CD4-positive, alpha-beta T cell treated with Interferon alpha-2 for 1 hour (primary cell): ENCODE measurements around the gene AZIN2.

ENCODE experiments used
- DNase-seq, 2 donors: peaks; one replicate each; pipeline ENCODE4 v3.0.0-alpha.2; 2020 to 2022

The AZIN2 gene

DNA sequence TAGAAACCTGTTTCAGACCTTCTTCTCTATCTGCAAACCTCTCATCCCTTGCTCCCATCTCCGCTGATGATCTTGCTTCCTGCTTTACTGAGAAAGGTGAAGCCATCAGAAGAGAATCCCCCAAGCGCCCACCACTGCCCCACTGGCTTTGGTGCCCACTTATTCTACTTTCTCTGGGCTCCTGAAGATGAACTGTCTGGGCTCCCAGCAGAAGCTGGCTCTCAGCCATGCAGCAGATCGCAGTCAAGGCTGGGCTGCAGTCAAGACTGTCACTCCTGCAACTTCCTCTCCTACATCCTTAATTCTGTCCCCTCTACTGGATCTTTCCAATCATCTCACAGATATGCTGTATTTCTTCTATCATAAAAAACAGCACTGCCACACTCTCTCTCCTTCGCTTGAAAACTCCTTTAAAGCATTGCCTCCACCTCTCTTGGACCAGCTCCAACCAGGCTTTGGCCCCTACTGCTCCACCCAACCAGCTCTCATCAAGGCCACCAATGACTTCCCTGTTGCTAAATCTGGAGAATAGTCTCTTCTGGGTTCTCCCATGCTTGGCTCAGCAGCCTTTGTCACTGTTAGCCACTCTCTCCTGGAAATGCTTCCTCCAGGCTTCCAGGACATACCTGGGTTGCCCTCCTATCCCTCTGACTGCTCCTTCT lies 75.1 kb downstream of the AZIN2 start:
- DNase-seq: no peak

DNA sequence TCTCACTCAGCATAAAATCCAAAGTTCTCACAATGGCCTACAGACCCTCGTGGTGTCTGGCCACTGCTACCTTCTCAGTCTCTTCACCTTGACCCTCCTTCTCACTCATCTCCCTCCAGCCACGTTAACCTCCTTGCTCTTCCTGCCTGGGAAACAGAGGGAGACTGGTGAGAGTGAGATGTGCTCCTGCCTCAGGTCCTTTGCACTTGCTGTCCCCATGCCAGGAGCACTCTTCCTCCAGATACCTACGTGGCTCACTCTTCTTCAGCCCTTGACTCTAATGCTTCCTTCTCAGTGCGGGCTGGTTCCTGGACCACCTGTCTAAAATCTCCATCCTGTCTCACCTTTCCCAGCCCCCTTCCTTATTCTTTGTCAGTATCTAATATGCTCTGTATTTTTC lies 76.2 kb downstream of the AZIN2 start:
- no peak for DNase-seq

DNA sequence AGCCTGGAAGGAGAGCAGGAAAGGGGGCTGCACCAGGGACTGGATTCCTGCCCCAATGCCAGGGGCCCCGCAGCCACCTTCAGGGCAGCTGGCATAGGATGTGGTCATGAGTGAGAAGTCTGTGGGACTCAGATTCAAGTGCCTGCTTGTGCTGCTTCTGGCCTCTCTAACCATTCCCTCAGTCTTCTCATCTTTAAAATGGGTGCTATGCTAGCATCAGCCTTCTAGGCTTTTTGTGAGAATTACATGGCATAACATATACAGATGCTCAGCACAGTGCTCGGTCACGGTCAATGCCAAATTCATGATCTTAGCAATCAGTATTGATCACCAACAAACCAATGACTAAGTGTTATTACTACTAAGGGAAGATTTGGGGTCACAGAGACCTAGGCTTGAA lies 77.4 kb downstream of the AZIN2 start:
- no peak for DNase-seq

DNA sequence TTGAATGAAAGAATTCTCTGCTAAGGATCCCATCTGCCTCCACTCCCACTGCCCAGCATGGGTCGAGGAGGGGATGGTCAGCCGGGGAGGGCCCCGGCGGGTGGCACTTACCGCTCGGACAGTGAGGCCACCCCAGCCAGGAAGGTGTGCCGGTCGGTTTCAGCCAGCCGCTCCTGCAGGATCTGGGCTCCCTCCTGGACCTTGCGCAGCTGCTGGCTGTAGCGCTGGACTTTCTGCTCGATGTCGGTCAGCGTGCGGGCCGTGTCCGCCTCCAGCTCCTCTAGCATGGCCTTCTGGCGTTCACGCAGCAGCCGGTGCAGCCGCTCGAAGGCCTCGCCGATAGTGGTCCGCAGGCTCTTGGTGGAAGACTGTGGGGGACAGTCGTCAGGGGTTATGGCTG lies 78.6 kb downstream of the AZIN2 start:
- DNase-seq: no peak

DNA sequence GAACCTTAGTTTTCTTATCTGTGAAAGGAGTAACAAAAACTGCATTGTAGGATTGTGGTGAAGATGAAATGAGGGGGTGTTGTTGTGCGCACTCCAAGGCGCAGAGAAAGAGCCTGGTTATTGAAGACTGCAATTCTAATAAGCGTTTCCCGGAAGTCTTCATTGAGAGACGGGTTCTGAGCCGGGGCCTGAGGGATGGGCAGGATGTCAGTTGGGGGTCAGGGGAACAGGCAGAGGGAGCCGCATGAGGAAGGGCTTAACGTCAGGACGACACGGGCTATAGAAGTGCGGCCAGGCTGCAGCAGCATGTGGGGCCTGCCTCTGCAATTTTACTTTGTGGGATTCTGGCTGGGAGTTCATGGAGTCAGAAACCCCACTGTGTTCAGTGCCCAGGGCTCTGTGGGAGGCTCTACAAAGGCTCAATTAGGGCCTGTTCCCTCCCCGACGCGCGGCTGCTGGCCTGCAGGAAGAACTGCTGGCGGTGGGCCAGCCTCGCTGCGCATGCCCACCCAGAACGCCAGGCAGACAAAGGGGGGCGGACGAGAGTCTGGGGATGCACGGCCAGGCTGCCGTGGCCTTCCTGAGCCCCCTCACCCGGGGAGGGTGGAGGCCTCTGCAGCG lies 80.2 kb downstream of the AZIN2 start:
- no peak for DNase-seq

DNA sequence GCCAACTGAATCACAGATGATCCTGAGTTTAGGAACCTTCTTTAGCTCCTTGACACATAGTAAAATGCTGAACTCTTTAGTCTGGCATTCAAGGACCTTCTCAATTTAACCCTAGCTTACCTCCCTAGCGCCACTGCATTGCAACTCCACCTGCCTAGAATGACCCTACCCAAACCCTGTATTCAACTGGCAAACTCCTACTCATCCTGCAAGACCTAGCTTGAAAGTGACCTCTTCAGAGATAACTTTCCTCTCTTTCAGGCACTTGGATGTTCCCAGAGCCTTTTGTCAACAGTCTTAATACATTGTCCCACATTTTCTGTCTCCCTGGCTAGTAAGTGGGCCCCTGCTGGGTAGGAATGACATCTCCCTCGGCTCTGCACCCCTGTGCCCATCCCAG lies 81.2 kb downstream of the AZIN2 start:
- no peak for DNase-seq

DNA sequence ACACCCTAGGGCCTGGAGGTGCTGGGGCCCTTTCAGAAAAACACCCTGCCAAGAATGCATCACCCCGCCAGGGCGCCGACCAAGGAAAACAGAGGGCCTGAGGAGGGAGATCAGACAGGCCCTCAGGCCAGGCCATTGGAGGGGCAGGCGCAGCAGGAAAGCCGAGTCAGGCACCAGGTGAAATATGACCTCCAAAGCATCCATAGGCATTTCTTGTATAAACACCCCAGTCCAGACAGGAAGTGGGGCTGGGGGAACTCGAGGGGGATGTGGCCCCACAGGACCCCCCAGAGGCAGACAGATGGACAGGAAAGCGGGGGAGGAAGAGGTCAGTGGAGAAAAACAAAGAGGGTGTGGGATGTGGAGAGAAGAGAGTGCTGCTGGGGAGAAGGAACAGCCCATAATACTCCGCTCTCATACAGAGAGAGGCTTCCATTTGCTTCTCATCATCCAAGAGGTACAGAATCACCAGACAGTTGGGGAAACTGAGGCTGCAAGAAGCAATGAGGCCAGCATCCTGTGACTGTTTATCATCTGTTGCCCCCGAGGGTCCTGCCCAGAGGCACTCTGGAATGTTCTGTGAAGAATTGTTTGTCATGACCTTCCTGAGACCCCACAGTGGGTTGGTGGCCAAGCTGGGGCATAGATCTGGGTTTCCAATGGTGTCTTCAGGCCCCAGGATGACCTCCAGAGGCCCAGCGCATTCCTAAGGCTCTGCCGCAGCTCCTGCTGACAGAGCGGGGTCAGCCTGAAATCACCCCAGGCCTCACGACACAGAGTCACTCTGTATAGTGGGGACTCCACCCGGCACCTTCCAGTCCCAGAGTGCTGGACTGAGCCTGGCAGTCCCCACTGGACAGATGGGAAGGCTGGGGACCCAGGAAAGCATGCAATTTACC lies 82.9 kb downstream of the AZIN2 start:
- no peak for DNase-seq

DNA sequence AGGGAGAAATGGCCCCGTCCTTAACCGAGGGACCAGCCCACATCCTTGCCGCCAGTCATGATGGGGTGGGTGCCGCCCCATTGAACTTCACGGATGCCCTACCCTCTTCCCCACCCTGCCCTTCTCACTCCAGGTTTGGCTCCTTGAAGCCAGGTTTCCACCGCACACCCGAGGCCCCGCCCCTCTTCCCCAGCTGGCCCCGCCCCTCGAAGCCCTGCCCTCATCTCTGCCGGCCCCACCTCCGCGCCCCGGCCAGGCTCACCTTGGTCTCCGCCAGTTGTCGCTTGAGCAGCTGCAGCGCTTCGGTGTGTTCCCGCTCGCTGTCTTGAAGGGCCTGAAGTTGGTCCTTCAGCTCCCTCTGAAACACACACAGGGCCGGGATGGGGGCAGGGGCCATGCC lies 84.3 kb downstream of the AZIN2 start:
- DNase-seq: no peak

DNA sequence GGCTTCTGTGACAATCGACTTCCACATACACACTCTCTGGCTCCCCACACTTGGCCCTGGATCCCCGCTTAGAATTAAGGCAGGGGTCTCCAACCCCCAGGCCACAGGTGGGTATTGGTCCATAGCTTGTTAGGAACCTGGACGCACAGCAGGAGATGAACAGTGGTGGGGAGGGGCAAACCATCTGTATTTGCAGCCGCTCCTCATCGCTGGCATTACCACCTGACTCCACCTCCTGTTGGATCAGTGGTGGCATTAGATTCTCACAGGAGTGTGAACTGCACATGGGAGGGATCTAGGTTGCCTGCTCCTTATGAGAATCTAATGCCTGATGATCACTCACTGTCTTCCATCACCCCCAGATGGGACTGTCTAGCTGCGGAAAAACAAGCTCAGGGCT lies 84.9 kb downstream of the AZIN2 start:
- DNase-seq: no peak

DNA sequence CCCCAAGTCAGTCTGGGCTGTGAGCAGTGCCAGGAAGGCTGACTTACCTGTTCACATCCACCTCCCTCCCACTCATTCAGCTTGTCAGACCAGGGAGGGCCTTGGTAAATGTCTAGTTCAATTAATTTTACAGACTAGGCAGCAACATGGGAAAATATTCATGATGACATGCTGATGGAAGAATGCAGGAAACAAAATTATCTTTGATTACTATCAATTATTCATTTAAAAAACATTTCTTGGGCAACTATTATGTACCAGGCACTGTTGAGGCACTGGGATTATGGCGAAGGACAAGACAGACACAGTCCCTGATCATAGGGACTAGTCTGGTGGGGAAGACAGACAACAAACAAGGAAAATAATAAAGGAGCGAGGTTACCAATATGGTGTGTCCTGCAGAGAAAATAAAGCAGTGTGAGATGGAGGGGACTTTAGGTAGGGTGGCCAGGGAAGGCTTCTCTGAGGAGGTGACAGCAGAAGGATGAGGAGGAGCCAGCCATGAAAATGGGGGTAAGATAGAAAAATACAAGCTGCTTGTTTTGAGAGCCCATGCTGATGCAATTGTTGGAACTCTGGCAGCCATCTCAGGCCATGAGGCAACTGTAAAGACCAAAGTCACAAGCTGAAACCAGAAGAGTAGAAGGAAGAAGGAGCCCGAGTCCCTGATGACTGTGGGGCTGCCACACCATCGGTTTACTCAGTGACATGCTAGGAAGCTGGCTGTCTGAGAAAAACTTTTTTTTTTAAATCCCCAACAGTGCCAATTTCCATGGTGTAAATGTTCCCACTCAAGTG lies 86.9 kb downstream of the AZIN2 start:
- no peak for DNase-seq

DNA sequence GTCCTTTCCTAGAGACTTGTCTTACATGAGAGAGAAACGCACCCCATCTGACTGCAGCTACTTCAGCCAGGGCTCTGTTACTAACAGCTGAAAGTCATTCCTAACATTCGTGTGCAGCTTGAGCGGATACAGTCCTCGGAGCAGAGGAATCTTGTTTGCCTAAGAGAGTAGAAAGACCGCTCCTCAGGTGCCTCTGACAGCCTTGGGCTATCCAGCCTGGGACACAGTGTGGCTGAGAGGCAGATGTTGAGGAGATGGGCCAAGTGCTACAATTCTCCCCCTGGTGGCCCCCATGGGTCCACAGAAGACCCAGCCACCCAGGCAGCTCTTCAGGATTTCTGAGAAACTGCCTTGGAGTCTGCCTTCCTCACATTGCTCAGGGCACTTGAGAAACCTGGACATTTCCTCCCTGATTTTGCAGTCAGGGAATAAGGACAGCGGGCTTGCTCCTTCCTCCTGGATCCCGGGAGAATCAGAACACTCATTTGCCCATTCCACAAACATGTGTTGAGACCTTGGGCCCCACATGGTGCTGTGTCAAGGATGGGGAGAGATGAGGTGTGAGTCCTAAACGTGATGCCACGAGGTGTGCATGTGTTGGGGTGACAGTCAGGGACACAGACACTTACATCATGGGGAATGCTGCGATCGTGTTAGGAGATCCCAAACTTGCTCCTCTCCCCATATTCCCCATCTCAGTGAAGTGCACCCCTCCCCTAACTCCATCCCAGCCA lies 87.8 kb downstream of the AZIN2 start:
- no peak for DNase-seq

DNA sequence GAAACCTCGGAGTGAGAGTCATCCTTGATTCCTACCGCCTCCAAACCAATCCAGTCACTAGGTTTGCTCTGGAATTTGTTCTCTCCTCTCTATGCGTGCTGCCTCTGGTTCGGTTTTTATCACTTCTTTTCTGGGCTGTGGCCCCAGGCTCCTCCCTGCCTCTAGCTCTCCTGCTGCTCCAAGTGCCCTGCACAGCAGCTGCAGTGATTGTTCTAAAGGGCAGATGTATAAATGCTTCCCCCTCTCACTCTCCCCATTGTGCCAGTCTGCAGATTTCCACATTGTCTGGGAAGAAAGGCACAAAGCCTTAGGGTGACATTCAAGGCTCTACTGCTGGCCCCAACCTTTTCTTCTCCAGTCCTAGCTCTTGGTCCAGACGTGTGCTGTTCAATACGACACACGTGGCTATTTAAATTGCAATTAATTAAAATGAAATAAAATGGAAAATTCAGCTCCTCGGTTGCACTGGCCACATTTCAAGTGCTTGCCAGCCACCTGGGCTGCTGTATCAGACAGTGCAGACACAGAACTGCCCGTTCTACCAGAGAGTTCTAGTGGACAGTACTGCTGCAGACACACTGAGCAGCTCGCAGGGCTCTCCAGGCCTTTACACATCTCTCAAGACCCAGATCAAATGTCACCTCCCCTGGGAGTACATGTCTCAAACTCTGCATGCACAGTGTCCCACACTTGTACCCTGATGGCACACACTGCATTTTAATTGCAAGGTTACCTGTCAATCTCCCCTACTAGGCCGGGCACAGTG lies 88.5 kb downstream of the AZIN2 start:
- no peak for DNase-seq
